Astrocyte of the spinal cord (primary cell): ENCODE results near the gene SPCS2.
A peak's percentile ranks its signal among the peaks of the same experiment; 100 is the strongest.

Experiments
- DNase-seq: peaks from one replicate; pipeline ENCODE4 v3.0.0; 2011; ENCODE audit warnings: low read depth, low spot score
- H3K4me3 ChIP-seq: 2 replicates; pipeline ENCODE4 v1.5.1; 2011; ENCODE audit warnings: low read depth, mild to moderate bottlenecking, low read length, moderate library complexity
- in situ Hi-C: cut with HindIII; loops from 2 replicates; pipeline ENCODE4 v1.10.0; 2017; ENCODE audit warnings: low sequenced_read_pairs
- TF ChIP-seq, protein P1 (sequence below): IDR thresholded peaks from 2 replicates; pipeline ENCODE4 v1.5.1; 2012; ENCODE audit warnings: low read depth, mild to moderate bottlenecking, low read length, inconsistent platforms

Gene SPCS2

DNA sequence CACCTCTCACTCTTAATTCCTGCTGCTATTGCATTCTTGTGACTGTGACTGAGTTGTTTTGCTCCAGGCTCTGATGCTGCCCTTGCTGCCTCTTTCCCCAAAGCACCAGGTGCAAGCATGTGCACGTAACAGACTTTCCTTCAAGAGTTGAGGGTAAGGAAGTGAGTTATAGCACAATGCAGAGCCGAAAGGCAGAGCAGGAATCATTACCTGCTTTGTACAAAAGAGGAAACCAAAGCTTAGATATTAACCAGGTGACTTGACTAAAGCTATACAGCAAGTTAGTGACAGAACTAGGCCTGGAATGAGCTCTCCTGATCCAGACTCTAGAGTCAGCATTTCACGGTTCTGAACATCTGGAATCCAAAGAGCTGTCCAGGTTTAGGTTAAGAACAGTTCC, 73.2 kb downstream of the SPCS2 start:
- H3K4me3 ChIP-seq, result no peak overlapping the region
- in situ Hi-C loops, result no loop called here
- TF ChIP-seq, protein P1, sequence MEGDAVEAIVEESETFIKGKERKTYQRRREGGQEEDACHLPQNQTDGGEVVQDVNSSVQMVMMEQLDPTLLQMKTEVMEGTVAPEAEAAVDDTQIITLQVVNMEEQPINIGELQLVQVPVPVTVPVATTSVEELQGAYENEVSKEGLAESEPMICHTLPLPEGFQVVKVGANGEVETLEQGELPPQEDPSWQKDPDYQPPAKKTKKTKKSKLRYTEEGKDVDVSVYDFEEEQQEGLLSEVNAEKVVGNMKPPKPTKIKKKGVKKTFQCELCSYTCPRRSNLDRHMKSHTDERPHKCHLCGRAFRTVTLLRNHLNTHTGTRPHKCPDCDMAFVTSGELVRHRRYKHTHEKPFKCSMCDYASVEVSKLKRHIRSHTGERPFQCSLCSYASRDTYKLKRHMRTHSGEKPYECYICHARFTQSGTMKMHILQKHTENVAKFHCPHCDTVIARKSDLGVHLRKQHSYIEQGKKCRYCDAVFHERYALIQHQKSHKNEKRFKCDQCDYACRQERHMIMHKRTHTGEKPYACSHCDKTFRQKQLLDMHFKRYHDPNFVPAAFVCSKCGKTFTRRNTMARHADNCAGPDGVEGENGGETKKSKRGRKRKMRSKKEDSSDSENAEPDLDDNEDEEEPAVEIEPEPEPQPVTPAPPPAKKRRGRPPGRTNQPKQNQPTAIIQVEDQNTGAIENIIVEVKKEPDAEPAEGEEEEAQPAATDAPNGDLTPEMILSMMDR, result no peak
- no peak for DNase-seq

DNA sequence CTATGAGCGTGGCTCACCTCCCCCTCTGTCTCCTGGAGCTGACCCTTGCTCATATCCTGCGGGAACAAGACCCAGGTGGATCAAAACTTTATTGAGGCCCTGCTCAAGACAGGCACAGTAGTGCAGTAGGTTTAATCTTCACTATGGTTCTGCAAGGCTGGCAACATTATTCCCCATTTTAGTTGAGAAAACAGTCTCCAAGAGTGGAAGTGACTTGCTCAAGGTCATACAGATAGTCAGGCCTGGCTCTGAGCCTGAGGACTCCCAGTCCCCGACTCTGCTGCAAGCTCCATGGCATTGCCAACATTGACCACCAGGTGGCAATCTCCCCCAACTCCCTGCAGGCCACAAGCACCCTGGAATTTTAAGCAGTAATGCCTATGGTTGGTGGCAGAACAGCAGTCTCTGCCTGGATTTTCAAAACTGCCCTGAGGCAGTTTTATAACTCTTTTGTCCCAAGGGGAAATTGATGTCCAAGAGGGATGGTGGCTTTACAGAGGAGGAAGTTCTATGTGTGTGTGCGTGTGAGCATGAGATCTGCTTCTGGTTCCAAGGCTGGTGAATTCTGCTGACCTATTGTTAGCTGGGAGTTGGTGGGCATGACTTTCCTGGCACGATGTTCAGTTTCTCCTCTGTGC, 73.8 kb downstream of the SPCS2 start:
- in situ Hi-C loops, result no loop called here
- no peak overlapping the region for H3K4me3 ChIP-seq
- TF ChIP-seq, protein P1, result peak; percentile 93
- peak; percentile 84 for DNase-seq

DNA sequence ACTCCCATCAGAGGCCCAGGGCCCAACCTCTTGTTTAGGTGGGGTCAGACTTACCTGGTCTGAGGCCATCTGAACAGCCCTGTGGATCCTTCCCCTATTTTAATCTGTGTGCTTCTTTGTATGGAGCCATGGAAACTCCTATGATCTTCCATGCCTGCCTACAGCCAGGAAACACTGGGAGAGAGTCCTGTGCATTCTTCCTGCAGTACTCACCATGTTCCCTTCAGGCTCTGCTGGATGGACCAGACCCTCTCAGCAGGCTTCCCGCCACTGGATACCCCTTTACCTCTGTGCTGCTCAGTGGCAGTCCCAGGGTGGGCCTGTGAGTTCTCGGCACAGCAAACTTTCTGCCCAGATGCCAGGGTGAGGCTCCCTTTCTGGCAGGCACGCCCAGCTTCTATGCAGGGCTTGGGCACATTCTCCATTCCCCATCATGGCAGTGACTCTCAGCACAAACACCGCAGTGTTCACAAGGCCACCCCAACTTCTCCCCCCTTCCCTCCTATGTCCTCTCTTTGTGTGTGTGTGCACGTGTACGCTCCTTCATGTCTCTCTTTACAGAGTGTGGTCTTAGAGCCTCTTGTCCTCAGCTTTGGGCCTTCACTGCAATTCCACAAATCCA, 74.5 kb downstream of the SPCS2 start:
- in situ Hi-C loops, result no loop called here
- TF ChIP-seq, protein P1, result no peak
- no peak overlapping the region for H3K4me3 ChIP-seq
- DNase-seq, result no peak

DNA sequence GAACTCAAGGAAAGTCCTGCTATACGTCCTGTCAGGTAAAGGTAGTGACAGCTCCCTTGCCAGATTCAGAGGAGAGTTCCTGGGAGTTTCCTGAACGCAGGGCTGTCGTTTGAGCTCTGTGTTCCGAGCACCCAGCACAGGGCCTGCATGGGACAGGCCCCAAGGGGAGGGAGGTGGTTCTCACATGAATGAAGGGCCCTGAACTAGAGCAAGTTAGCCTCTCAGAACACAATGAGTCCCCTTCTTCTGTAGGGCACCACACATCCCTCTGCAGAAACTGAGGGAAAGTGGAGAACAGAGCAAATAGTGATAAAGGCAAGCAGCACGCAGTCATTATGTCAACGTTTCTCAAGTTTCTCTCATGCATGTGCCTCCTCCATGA, 75.0 kb downstream of the SPCS2 start:
- no peak for DNase-seq
- in situ Hi-C loops, result no loop called here
- TF ChIP-seq, protein P1, result no peak
- no peak overlapping the region for H3K4me3 ChIP-seq

DNA sequence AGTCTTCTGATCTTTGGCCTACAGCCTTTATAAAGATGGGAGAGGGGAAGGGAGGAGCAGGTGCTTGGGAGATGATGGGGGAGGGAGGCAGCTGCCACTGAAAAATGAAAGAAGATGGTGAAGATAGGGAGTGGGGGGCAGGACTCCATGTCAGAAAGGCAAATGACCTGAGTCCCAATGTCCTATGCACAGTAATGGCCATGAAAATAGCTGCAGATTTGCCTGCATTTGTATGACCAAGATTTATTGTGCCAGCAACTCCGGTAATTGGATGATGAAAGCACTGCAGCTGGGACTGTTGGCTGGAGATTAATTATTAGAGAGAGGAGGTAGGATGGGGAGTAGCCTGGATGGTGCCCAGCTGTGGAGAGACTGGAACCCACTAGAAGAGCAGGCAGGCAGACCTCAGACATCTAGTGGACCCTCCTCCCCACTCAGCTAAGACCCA, 75.7 kb downstream of the SPCS2 start:
- DNase-seq, result no peak
- TF ChIP-seq, protein P1, result no peak
- in situ Hi-C loops, result no loop called here

DNA sequence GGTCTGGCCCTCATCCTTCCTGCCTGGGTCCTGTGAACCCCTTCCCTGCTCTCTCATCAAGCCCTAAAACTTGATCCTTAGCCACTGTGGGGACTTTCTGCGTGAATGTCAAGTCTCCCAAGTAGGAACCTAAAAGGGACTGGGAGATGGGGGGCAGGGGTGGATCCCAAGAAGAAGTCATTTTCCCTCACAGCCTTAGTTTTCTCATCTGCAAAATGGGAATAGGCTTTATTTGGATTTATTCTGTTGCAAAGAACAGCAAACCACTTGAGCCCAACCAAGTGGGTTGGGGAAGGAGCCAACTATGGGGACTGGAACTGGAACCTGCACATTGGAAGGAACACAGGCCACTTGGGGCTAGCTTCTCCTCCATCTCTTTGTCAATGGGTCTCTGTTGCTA, 76.5 kb downstream of the SPCS2 start:
- in situ Hi-C loops, result no loop called here
- no peak overlapping the region for H3K4me3 ChIP-seq
- TF ChIP-seq, protein P1, result no peak
- DNase-seq, result no peak

More for the DNA sequence above, 75.7 kb downstream of the SPCS2 start:
- no peak overlapping the region for H3K4me3 ChIP-seq
